ENCODE measurements around the gene IER5L. TPM values are rescaled to one million over a fixed set of nuclear protein-coding genes. Genes with fewer than 3 reads are reported as not detected.
A peak's percentile ranks its signal among the peaks of the same experiment; 100 is the strongest.
"Not testable (repeated sequence)": the region's sequence is repeated elsewhere in the genome, so short reads cannot be mapped to it uniquely, and the experiment has no call there.

IER5L gene
- total RNA-seq, 6 experiments from 2014 or later: 2.7 to 19.8 (median 7.8) TPM

DNA sequence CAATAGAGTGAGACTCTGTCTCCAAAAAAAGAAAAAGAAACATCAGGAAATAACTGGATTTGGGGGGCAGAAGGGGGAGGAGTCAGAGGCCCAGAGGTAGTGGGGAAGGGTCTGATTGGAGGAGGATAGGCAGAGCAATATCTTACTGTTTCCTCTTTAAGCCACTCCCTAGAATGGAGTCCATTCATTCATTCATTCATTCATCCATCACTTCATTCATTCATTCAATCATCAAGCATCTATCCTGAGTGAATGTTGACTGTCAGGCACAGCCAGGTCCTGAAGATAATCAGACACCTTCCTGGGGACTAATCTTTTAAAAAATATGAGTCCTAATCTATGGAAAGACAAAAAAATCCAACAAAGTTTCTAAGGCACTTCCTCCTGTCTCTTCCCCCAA is 12.9 kb downstream of the IER5L start:
- TF ChIP-seq, protein P1, sequence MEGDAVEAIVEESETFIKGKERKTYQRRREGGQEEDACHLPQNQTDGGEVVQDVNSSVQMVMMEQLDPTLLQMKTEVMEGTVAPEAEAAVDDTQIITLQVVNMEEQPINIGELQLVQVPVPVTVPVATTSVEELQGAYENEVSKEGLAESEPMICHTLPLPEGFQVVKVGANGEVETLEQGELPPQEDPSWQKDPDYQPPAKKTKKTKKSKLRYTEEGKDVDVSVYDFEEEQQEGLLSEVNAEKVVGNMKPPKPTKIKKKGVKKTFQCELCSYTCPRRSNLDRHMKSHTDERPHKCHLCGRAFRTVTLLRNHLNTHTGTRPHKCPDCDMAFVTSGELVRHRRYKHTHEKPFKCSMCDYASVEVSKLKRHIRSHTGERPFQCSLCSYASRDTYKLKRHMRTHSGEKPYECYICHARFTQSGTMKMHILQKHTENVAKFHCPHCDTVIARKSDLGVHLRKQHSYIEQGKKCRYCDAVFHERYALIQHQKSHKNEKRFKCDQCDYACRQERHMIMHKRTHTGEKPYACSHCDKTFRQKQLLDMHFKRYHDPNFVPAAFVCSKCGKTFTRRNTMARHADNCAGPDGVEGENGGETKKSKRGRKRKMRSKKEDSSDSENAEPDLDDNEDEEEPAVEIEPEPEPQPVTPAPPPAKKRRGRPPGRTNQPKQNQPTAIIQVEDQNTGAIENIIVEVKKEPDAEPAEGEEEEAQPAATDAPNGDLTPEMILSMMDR (IDR thresholded peaks at IDR 0.05): no peak
- TF ChIP-seq POLR2A (IDR thresholded peaks at IDR 0.05): no peak

DNA sequence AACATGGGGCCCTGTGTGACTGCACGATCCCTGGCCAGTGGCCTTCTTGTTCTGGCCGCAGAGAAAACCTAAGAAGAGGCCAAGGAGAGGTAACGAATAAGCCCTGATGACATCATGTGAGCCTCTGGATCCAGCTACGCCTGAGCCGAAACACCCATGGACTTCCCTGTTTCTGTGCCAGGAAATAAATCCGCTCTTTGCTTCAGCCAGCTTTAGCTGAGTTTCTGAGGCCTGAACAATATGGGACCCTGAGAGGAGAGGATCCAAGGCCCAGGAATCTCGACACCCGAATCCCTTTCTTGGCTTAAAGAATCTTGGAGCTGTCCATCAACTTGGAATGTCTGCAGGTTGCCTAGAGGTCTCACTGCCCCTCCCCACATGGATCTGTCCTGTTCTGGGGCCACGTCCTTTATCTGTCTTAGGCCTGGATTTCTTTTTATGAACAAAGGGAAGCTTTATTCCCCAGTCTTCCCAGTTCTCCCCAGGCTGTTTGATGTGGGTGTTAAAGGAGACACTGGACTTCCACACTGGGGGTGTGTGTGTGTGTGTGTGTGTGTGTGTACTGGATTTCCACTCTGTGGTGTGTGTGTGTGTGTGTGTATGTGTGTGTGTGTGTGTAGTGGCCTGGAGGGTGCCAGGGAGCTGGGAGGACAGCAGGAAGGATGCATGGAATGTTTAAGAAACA is 13.7 kb downstream of the IER5L start:
- Histone ChIP-seq H3K4me3 (no peak overlapping the region), H3K27me3 (no peaks in the 10 kb centered on the region), H3K36me3 (no peaks in the 10 kb centered on the region), H3K9me3 (no peaks in the 10 kb centered on the region), H3K27ac (no peak overlapping the region), H3K4me1 (peaks cover 0 to 14% (median 0%) of the 10 kb centered on the region in 4 donors)
- ATAC-seq (peak in 3 of 4 donors; percentile 6 to 24 (median 11)), DNase-seq (no peak)
- intact Hi-C loops (cut with DNase I): no loop called here
- WGBS (ENCODE audit: insufficient coverage, low coverage, low lambda C conversion rate, missing lambda C conversion rate): 40% methylated on average over 3 of the region's 9 CpGs
- TF ChIP-seq POLR2A (IDR thresholded peaks at IDR 0.05): no peak

More for the DNA sequence above, 12.9 kb downstream of the IER5L start:
- H3K27me3 ChIP-seq: no peaks in the 10 kb centered on the region
- intact Hi-C loops (cut with DNase I): no loop called here
- no peak overlapping the region for H3K4me3 ChIP-seq
- no peak for ATAC-seq
- peaks cover 0 to 14% (median 0%) of the 10 kb centered on the region in 4 donors for H3K4me1 ChIP-seq
- DNase-seq: no peak
- H3K9me3 ChIP-seq: no peaks in the 10 kb centered on the region
- H3K27ac ChIP-seq: no peak overlapping the region
- H3K36me3 ChIP-seq: no peaks in the 10 kb centered on the region

DNA sequence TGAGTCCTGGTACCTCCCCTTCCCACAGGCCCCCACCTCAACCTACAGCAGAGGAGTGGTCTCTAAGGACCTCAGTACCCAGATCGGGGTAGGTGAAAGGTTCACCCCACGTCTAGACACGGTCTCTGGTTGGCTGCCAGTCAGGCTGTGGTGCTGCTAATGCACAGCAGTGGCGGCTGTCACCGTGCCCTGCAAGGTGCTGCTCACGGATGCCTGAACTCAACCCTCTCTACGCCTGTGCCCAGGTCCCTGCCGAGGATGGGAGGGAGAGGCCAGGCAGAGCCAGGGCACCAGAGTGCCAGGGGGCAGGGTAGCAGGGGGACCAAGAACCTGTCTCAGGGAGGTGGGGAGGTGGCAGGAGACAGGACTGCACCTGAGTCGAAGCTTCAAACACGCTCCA is 14.3 kb downstream of the IER5L start:
- DNase-seq: no peak
- 66% methylated on average over 3 of the region's 10 CpGs for WGBS (ENCODE audit: insufficient coverage, low coverage, low lambda C conversion rate, missing lambda C conversion rate)
- ATAC-seq: no peak
- Histone ChIP-seq H3K27me3 (no peaks in the 10 kb centered on the region), H3K4me1 (peaks cover 0 to 14% (median 0%) of the 10 kb centered on the region in 4 donors), H3K27ac (no peak overlapping the region), H3K9me3 (no peaks in the 10 kb centered on the region), H3K4me3 (no peak overlapping the region), H3K36me3 (no peaks in the 10 kb centered on the region)
- no peak for TF ChIP-seq POLR2A (IDR thresholded peaks at IDR 0.05)
- TF ChIP-seq, protein P1 (IDR thresholded peaks at IDR 0.05): no peak
- intact Hi-C loops (cut with DNase I): no loop called here

DNA sequence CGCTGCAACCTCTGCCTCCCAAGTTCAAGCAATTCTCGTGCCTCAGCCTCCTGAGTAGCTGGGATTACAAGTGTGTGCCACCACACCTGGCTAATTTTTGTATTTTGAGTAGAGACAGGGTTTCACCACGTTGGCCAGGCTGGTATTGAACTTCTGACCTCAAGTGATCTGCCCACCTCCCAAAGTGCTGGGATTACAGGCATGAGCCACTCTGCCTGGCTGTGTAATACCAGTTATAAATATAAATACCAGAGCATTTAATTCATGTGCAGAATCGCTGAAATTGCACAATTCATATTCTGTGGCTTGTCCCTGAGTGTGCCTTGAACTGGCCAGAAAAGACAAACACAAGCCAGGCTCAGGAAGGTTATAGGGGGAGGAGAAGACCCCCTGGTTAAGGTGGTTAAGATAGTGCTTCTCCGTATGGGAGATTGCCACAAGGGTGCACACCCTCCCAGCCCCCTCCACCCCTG is 14.8 kb downstream of the IER5L start:
- H3K9me3 ChIP-seq; DNase-seq; H3K36me3 ChIP-seq; ATAC-seq; intact Hi-C loops (cut with DNase I); H3K4me3 ChIP-seq; H3K27me3 ChIP-seq; H3K27ac ChIP-seq: not testable (repeated sequence)
- peaks cover 0 to 14% (median 0%) of the 10 kb centered on the region in 4 donors for H3K4me1 ChIP-seq
- 70% methylated on average over 4 of the region's 5 CpGs for WGBS (ENCODE audit: insufficient coverage, low coverage, low lambda C conversion rate, missing lambda C conversion rate)

DNA sequence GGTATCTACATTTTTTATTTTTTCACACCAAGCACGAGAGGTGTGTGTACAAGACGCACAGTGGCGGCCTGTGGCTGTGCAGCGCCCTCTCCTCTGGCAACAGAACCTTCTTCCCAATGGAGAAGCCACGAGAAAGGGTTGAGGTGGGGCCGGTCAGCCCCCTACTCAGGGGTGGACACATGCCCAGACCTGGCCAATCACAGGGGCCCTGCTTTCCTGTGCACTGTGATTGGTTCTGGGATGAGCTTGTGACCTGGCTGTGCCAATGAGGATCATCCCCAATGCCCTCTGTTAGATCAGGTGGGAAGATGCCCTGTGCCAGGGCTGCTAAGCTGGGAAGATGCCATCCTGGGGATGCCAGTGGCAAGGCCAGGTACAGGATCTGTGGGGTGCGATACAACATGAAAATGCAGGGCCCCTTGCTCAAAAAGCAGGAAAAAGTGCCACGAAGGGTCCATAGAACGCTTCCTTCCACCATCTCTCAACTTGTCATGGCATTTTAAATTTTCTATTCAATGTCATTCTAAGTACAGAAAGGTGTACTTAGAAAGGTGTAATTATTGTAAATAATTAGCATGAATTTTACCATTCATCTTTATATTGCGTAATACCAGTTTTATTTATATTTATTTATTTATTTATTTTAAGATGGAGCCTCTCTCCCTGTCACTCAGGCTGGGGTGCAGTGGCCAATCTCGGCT is 15.4 kb downstream of the IER5L start:
- WGBS (ENCODE audit: insufficient coverage, low coverage, low lambda C conversion rate, missing lambda C conversion rate): 88% methylated on average over 5 of the region's 11 CpGs
- H3K4me3 ChIP-seq: no peak overlapping the region
- no peak overlapping the region for H3K27ac ChIP-seq
- no peaks in the 10 kb centered on the region for H3K27me3 ChIP-seq
- no peaks in the 10 kb centered on the region for H3K36me3 ChIP-seq
- H3K4me1 ChIP-seq: peaks cover 0 to 9% (median 0%) of the 10 kb centered on the region in 4 donors
- no peaks in the 10 kb centered on the region for H3K9me3 ChIP-seq
- no peak for ATAC-seq
- TF ChIP-seq, protein P1 (IDR thresholded peaks at IDR 0.05): no peak
- no peak for TF ChIP-seq POLR2A (IDR thresholded peaks at IDR 0.05)
- intact Hi-C loops (cut with DNase I): no loop called here
- DNase-seq: no peak
